Nephron (organoid): ENCODE results near the gene GNG7.
"Not testable (repeated sequence)": the region's sequence is repeated elsewhere in the genome, so short reads cannot be mapped to it uniquely, and the experiment has no call there.

ENCODE experiments used
- H3K27ac Mint-ChIP-seq, 3 experiments: 2 replicates each; pipeline ENCODE4 v1.8.0; 2020; ENCODE audit warnings: mixed read lengths in 3 of 3, mild to moderate bottlenecking in 2 of 3, moderate library complexity in 1 of 3
- H3K27me3 Mint-ChIP-seq: 2 replicates; pipeline ENCODE4 v1.8.0; 2021; ENCODE audit warnings: low read depth, mild to moderate bottlenecking, moderate library complexity, mixed read lengths
- H3K36me3 Mint-ChIP-seq: 2 replicates; pipeline ENCODE4 v1.8.0; 2020; ENCODE audit warnings: low read depth, mixed read lengths
- H3K4me1 Mint-ChIP-seq: 2 replicates; pipeline ENCODE4 v1.8.0; 2020; ENCODE audit warnings: mixed read lengths
- H3K4me3 Mint-ChIP-seq, 3 experiments: 2 replicates each; pipeline ENCODE4 v1.8.0; 2020; ENCODE audit warnings: mild to moderate bottlenecking in 3 of 3, mixed read lengths in 3 of 3, moderate library complexity in 2 of 3
- H3K9me3 Mint-ChIP-seq: 2 replicates; pipeline ENCODE4 v1.8.0; 2020; ENCODE audit warnings: mixed read lengths
- CTCF ChIP-seq, 3 experiments: fragments of 200-600 bp; sonication (generic); IDR thresholded peaks; one replicate each; pipeline ENCODE4 v1.5.0; 2021; ENCODE audit warnings: antibody characterized with exemption in 3 of 3; ENCODE audit not compliant: unreplicated experiment in 3 of 3

GNG7 gene

DNA sequence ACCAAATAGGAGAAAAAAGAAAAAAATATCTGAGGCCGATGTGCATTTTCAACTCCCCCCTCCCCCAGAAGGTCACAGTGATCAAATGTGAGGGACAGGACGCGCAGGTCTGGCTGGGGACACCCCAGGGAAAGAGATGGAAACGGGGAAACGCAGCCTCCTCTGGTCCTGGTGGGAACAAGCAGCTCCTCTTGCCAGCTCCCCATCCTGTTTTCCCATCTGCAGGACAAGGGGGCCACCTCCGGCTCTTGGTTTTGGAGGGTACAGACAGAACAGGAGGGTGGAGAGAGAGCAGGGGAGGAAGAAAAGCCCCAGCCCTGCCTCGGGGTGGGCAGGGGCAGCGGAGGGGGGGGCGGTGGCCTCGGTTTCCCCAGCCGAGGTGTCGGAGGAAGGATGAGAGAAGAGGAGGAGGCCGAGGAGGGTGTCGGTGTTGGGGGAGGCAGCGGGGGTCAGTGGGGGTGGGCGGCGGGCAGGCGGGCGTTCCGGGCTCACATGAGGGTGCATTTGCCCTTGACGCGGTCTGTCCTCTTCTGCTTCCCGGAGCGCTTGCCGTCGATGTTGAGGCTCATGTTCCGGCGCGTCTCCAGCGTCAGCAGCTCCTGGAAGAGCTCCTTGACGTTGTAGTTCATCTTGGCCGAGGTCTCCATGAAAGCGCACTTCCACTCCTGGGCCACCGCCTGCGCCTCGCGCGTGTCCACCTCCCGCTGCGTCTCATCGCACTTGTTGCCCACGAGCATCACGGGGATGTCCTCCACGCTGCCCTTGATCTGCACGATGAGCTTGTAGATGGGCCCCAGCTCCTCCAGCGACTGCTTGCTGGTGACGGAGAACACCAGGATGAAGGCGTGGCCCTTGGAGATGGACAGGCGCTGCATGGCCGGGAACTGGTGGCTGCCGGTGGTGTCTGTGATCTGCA lies 14.5 kb upstream of the GNG7 start:
- no peak overlapping the region for H3K4me3 Mint-ChIP-seq
- TF ChIP-seq CTCF (IDR thresholded peaks at IDR 0.05; ENCODE audit: unreplicated experiment in 3 of 3), result no peak
- H3K27me3 Mint-ChIP-seq, result peaks cover 23% of the 10 kb centered on the region
- H3K27ac Mint-ChIP-seq, result no peak overlapping the region
- H3K4me1 Mint-ChIP-seq, result peaks cover 4% of the 10 kb centered on the region
- peaks cover 10% of the 10 kb centered on the region for H3K9me3 Mint-ChIP-seq
- no peaks in the 10 kb centered on the region for H3K36me3 Mint-ChIP-seq

- Mint-ChIP-seq H3K4me1 (peaks cover 4% of the 10 kb centered on the region), H3K9me3 (peaks cover 10% of the 10 kb centered on the region), H3K4me3 (no peak overlapping the region), H3K27me3 (peaks cover 18% of the 10 kb centered on the region), H3K36me3 (no peaks in the 10 kb centered on the region), H3K27ac (no peak overlapping the region)
- TF ChIP-seq CTCF (IDR thresholded peaks at IDR 0.05; ENCODE audit: unreplicated experiment in 3 of 3), result no peak
These were observed 13.8 kb upstream of the GNG7 start for GRCh38 chr19:2716275-2716650.

GRCh38 chr19:2715470-2716274 lies 13.2 kb upstream of the GNG7 start:
- Mint-ChIP-seq H3K27me3 (peaks cover 18% of the 10 kb centered on the region), H3K36me3 (no peaks in the 10 kb centered on the region), H3K4me1 (peaks cover 4% of the 10 kb centered on the region), H3K9me3 (peaks cover 10% of the 10 kb centered on the region), H3K4me3 (no peak overlapping the region), H3K27ac (no peak overlapping the region)
- TF ChIP-seq CTCF (IDR thresholded peaks at IDR 0.05; ENCODE audit: unreplicated experiment in 3 of 3), result no peak

DNA sequence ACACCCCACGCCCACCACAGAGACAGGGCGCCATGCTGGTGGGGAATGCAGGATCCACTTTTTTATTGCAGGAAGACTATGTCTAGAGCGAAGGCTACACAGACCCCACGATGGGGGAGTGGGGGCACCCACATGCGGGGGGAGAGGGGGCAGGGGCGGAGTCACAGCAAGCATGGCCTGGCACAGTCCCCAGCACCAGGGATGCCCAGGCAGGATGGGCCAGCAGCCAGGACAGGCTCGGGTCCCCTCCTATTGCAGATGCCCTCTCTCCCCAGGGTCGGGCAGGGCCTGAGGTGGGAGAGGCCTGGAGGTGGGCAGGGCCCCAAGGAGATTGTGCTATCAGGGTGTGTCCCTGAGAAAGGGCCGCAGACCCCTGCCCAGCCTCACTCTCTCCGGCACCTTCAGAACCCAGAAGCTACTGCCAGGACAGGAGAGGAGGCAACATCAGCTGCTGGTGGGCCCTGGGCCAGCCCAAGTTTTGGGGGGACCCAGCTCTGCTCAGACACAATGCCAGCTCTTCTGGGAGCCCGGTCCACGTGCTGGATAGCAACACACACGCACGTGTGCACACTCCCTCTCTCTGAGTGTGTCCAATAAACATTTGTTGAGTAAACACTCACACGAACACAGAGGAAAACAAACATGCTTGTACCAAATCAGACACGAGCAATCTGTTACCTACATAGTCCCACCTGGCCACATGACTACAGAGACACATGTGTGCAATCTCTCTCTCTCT lies 12.2 kb upstream of the GNG7 start:
- Mint-ChIP-seq H3K27ac (no peak overlapping the region), H3K4me1 (peaks cover 1% of the 10 kb centered on the region), H3K36me3 (no peaks in the 10 kb centered on the region), H3K4me3 (no peak overlapping the region), H3K27me3 (peaks cover 14% of the 10 kb centered on the region), H3K9me3 (peaks cover 10% of the 10 kb centered on the region)
- no peak for TF ChIP-seq CTCF (IDR thresholded peaks at IDR 0.05; ENCODE audit: unreplicated experiment in 3 of 3)

GRCh38 chr19:2714102-2714501 lies 11.6 kb upstream of the GNG7 start:
- Mint-ChIP-seq H3K27me3 (peaks cover 11% of the 10 kb centered on the region), H3K9me3 (peaks cover 10% of the 10 kb centered on the region)
- H3K36me3 Mint-ChIP-seq, H3K4me1 Mint-ChIP-seq, H3K4me3 Mint-ChIP-seq, H3K27ac Mint-ChIP-seq: not testable (repeated sequence)

GRCh38 chr19:2713170-2713569 lies 10.7 kb upstream of the GNG7 start:
- H3K4me1 Mint-ChIP-seq, H3K4me3 Mint-ChIP-seq, H3K36me3 Mint-ChIP-seq, H3K27ac Mint-ChIP-seq, H3K27me3 Mint-ChIP-seq: not testable (repeated sequence)
- peaks cover 10% of the 10 kb centered on the region for H3K9me3 Mint-ChIP-seq
